HepG2 (cell line): ENCODE data around the gene DGCR6L. TPM values are rescaled to one million over a fixed set of nuclear protein-coding genes. Genes with fewer than 3 reads are reported as not detected.
"Not testable (repeated sequence)": the region's sequence is repeated elsewhere in the genome, so short reads cannot be mapped to it uniquely, and the experiment has no call there.

Experiments
- ATAC-seq: fragments of 200-7000 bp; cut with Tn5 transposase; 3 replicates; pipeline ENCODE4 v1.9.1; 2020; ENCODE audit warnings: mild to moderate bottlenecking, moderate library complexity
- BruUV-seq: library from RNA; stranded (reverse); fragments of 400-500 nt; replicated peaks from 2 replicates; lab custom pipeline; 2021; lab: Mats Ljungman, UMichigan
- CTCF ChIA-PET: fragments of 300-600 bp; formaldehyde crosslinking; extraction: SDS; loops from one replicate; lab custom pipeline; 2021; ENCODE audit warnings: low total read pairs, inconsistent platforms, low intra/inter-chr PET ratio; lab: Yijun Ruan, JAX
- POLR2A ChIA-PET: fragments of 350-600 bp; sonication (Branson Sonifier 250); formaldehyde crosslinking; loops from one replicate; lab custom pipeline; 2020; ENCODE audit warnings: antibody characterized with exemption, inconsistent platforms; lab: Yijun Ruan, JAX
- DNase-seq: peaks from one replicate; pipeline ENCODE4 v3.0.0-alpha.2; 2015; ENCODE audit warnings: low spot score
- FAIRE-seq: peaks from 3 replicates; lab custom pipeline; 2011; peaks lifted over from hg19 to GRCh38; lab: Jason Lieb, UNC
- H2AFZ ChIP-seq: one replicate; pipeline ENCODE4 v1.6.1; 2011; ENCODE audit warnings: low read length, inconsistent platforms
- H3K27ac ChIP-seq: fragments of 300-600 bp; 3 replicates; pipeline ENCODE4 v1.8.0; 2011; ENCODE audit warnings: mixed run types, mild to moderate bottlenecking, mixed read lengths, low read length, inconsistent platforms; ENCODE audit not compliant: insufficient read depth; ENCODE audit errors: extremely low read length
- H3K27me3 ChIP-seq, 2 experiments: fragments of 200-600 bp in 1 of 2; 2 replicates in 1 of 2; 3 replicates in 1 of 2; pipeline versions ENCODE4 v1.6.0 to v1.8.0; 2011; ENCODE audit warnings: low read length in 2 of 2, mild to moderate bottlenecking in 2 of 2, moderate library complexity in 2 of 2, inconsistent platforms in 1 of 2; ENCODE audit not compliant: insufficient read depth in 2 of 2, control insufficient read depth in 1 of 2
- H3K36me3 ChIP-seq, 2 experiments: fragments of 200-600 bp in 1 of 2; replicated peaks in 1 of 2; 2 replicates in 1 of 2; 3 replicates in 1 of 2; pipeline versions ENCODE4 v1.5.1 to v1.8.0; 2011; ENCODE audit warnings: low read length in 2 of 2, inconsistent platforms in 1 of 2; ENCODE audit not compliant: insufficient read depth in 2 of 2, control insufficient read depth in 1 of 2
- H3K4me1 ChIP-seq: 2 replicates; pipeline ENCODE4 v1.5.1; 2012; ENCODE audit warnings: low read length, inconsistent platforms; ENCODE audit not compliant: insufficient read depth
- H3K4me2 ChIP-seq: 2 replicates; pipeline ENCODE4 v1.6.0; 2011; ENCODE audit warnings: low read depth, low read length, inconsistent platforms
- H3K4me3 ChIP-seq, 3 experiments: fragments of 200-600 bp in 1 of 3; sonication (generic), shearing (Covaris generic) in 1 of 3; replicated peaks in 1 of 3; 2 replicates each; pipeline ENCODE4 v1.5.1; 2011 to 2016; ENCODE audit warnings: low read length in 3 of 3, inconsistent platforms in 2 of 3, low read depth in 2 of 3, mild to moderate bottlenecking in 2 of 3, control low read depth in 1 of 3, mixed read lengths in 1 of 3; ENCODE audit not compliant: insufficient read depth in 1 of 3
- H3K79me2 ChIP-seq: one replicate; pipeline ENCODE4 v1.6.1; 2011; ENCODE audit warnings: low read length, inconsistent platforms; ENCODE audit not compliant: insufficient read depth
- H3K9ac ChIP-seq: 2 replicates; pipeline ENCODE4 v1.6.0; 2011; ENCODE audit warnings: mild to moderate bottlenecking, low read depth, low read length, inconsistent platforms; ENCODE audit not compliant: insufficient read depth
- H3K9me3 ChIP-seq: 2 replicates; pipeline ENCODE4 v1.5.1; 2012; ENCODE audit warnings: mild to moderate bottlenecking, low read length
- H4K20me1 ChIP-seq: 2 replicates; pipeline ENCODE4 v1.6.0; 2011; ENCODE audit warnings: inconsistent platforms, mild to moderate bottlenecking, low read length, moderate library complexity; ENCODE audit not compliant: insufficient read depth
- BHLHE40 ChIP-seq: IDR thresholded peaks from 2 replicates; pipeline ENCODE4 v1.6.1; 2011; ENCODE audit warnings: low read length, improper control_type of control experiment
- RAD21 ChIP-seq: fragments of 450-650 bp; formaldehyde crosslinking; IDR thresholded peaks from 2 replicates; pipeline ENCODE4 v1.5.0; 2020; ENCODE audit warnings: mild to moderate bottlenecking
- RBAK ChIP-seq: sonication (generic); formaldehyde crosslinking; IDR thresholded peaks from 2 replicates; pipeline ENCODE4 v1.5.1; 2020; ENCODE audit warnings: mild to moderate bottlenecking, missing genetic modification reagents
- ZNF362 ChIP-seq: sonication (generic); formaldehyde crosslinking; IDR thresholded peaks from 2 replicates; pipeline ENCODE4 v1.4.0; 2020; ENCODE audit warnings: missing genetic modification reagents, mild to moderate bottlenecking, borderline replicate concordance
- ZNF44 ChIP-seq: sonication (generic); formaldehyde crosslinking; IDR thresholded peaks from 2 replicates; pipeline ENCODE4 v1.5.1; 2020; ENCODE audit warnings: mild to moderate bottlenecking, missing genetic modification reagents
- ZNF543 ChIP-seq: sonication (generic); formaldehyde crosslinking; IDR thresholded peaks from 2 replicates; pipeline ENCODE4 v1.4.0; 2020; ENCODE audit warnings: mild to moderate bottlenecking, missing genetic modification reagents
- WGBS: methylation state at CpG from one replicate; pipeline ENCODE4 v1.1.6; 2017; ENCODE audit warnings: low lambda C conversion rate; 5-methylcytosine and 5-hydroxymethylcytosine counted together
- in situ Hi-C: cut with HindIII; loops from 2 replicates; pipeline ENCODE4 v1.10.0; 2017; ENCODE audit warnings: low pct_unique_long_range_greater_than_20kb; ENCODE audit not compliant: extremely low pct_ligation_motif_present
- intact Hi-C: fragments of 100-400 bp; cut with micrococcal nuclease; formaldehyde crosslinking; loops from one replicate; pipeline ENCODE4 v1.10.0; 2022; ENCODE audit not compliant: unreplicated experiment
- polyA plus RNA-seq, 8 experiments: library from polyadenylated mRNA; depleted of rRNA in 3 of 8; stranded (reverse) in 7 of 8; unstranded in 1 of 8; fragments of >200 nt; fragmentation: Illumina TruSeq in 4 of 8; extraction: Trizol in 4 of 8; gene quantifications; 2 replicates each; pipeline versions ENCODE4 v1.2.1 to v1.2.3, GENCODE V29; 2011 to 2016; ENCODE audit warnings: low read depth in 4 of 8, missing spikeins in 1 of 8, mixed read lengths in 1 of 8; ENCODE audit not compliant: insufficient read depth in 1 of 8
- total RNA-seq, 5 experiments: library from RNA; depleted of rRNA; stranded (reverse); fragments of >200 nt; fragmentation: Illumina TruSeq; extraction: Trizol; gene quantifications; 2 replicates each; pipeline ENCODE4 v1.2.3, GENCODE V29; 2016; ENCODE audit warnings: low read depth in 1 of 5

The DGCR6L gene
- total and polyA plus RNA-seq, 2 of the 13 experiments (the other 11 are each of a cell fraction or from before 2014, with no cell fraction given), result 17.5 to 35.3 TPM

DNA sequence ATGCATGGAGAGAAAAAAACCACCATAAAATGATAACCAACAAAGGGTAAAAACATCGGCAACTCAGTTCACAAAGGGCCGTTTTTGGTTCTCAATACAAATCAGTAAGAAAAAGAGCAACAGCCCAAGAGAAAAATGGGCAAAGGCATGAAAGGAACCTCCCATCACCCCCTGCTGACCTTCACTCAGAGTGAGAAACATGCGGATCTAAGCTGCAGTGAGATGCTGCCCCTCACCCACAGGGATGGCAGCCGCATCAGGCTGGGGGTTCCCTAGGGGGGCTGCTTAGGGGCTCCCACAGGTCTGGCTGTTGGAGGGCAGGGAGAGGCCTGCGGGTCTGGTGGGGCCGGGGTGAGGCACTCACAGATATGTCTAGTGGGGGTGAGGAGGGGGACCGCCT is 44.5 kb downstream of the DGCR6L start:
- H3K9me3 ChIP-seq, H4K20me1 ChIP-seq, CTCF ChIA-PET, H3K79me2 ChIP-seq, H3K9ac ChIP-seq, H2AFZ ChIP-seq, intact Hi-C loops, ATAC-seq, H3K27ac ChIP-seq, H3K36me3 ChIP-seq, FAIRE-seq, POLR2A ChIA-PET, BruUV-seq, H3K4me2 ChIP-seq, DNase-seq, H3K4me3 ChIP-seq, H3K4me1 ChIP-seq: not testable (repeated sequence)
- H3K27me3 ChIP-seq, result peaks cover 8 to 53% of the 10 kb centered on the region in 2 experiments; a peak in 4 of 5 replicates
- WGBS, result 15% methylated on average over 7 of the region's 7 CpGs
- in situ Hi-C loops, result loop anchor here (25.0 kb wide), 1 partner anchor 1313 kb away; no protein-coding TSS in a partner anchor

- BruUV-seq, H3K9me3 ChIP-seq, H3K27ac ChIP-seq, H3K4me1 ChIP-seq, H3K4me3 ChIP-seq, H4K20me1 ChIP-seq, H2AFZ ChIP-seq, H3K79me2 ChIP-seq, POLR2A ChIA-PET, DNase-seq, CTCF ChIA-PET, intact Hi-C loops, H3K4me2 ChIP-seq, in situ Hi-C loops, H3K36me3 ChIP-seq, FAIRE-seq, ATAC-seq, H3K9ac ChIP-seq: not testable (repeated sequence)
- peaks cover 8 to 53% of the 10 kb centered on the region in 2 experiments for H3K27me3 ChIP-seq
- WGBS, result 0% methylated on average over 2 of the region's 10 CpGs
Observed at GRCh38 chr22:20274374-20274773, 45.5 kb downstream of the DGCR6L start.

- no peak for DNase-seq
- Histone ChIP-seq H3K9me3 (no peaks in the 10 kb centered on the region), H3K36me3 (no peaks in the 10 kb centered on the region), H3K79me2 (no peaks in the 10 kb centered on the region), H3K4me2 (no peak overlapping the region), H2AFZ (no peak overlapping the region), H3K9ac (no peak overlapping the region), H3K4me1 (no peaks in the 10 kb centered on the region), H4K20me1 (no peaks in the 10 kb centered on the region), H3K4me3 (no peak overlapping the region), H3K27me3 (peaks cover 8 to 50% of the 10 kb centered on the region in 2 experiments), H3K27ac (no peak overlapping the region)
- ATAC-seq, result no peak
- TF ChIP-seq RAD21 (CRISPR knock-in tag), result no peak
- TF ChIP-seq ZNF44 (CRISPR knock-in tag), result no peak
- TF ChIP-seq BHLHE40, result no peak
- TF ChIP-seq ZNF543 (CRISPR knock-in tag), result no peak
- no peak for TF ChIP-seq ZNF362
- no peak for TF ChIP-seq RBAK (CRISPR knock-in tag)
- 0% methylated on average over 2 of the region's 12 CpGs for WGBS
- FAIRE-seq, result no peak
- in situ Hi-C loops, result no loop called here
- intact Hi-C loops, result no loop called here
- CTCF ChIA-PET, result no interaction called here
- POLR2A ChIA-PET, result no interaction called here
- BruUV-seq, result no TSS peak
Observed at GRCh38 chr22:20273758-20274181, 46.1 kb downstream of the DGCR6L start.
